ENCODE results near the gene TRAPPC14.

TRAPPC14 gene

GRCh38 chr7:100109521-100110163 is 48.9 kb downstream of the TRAPPC14 start:
- Mint-ChIP-seq H3K36me3 (ENCODE audit: low read depth) (peaks cover 95% of the 10 kb centered on the region), H3K4me1 (ENCODE audit: low read depth) (no peaks in the 10 kb centered on the region), H3K27ac (no peak overlapping the region), H3K27me3 (no peaks in the 10 kb centered on the region), H3K4me3 (no peak overlapping the region), H3K9me3 (no peaks in the 10 kb centered on the region)
- no peak for DNase-seq

- DNase-seq, result no peak
- Mint-ChIP-seq H3K4me1 (ENCODE audit: low read depth) (peaks cover 7% of the 10 kb centered on the region), H3K27me3 (no peaks in the 10 kb centered on the region), H3K4me3 (no peak overlapping the region), H3K27ac (no peak overlapping the region), H3K9me3 (no peaks in the 10 kb centered on the region), H3K36me3 (ENCODE audit: low read depth) (peaks cover 92% of the 10 kb centered on the region)
Measured at GRCh38 chr7:100107890-100108289, 50.6 kb downstream of the TRAPPC14 start.

- peaks cover 85% of the 10 kb centered on the region for H3K36me3 Mint-ChIP-seq (ENCODE audit: low read depth)
- H3K4me3 Mint-ChIP-seq, result no peak overlapping the region
- peaks cover 13% of the 10 kb centered on the region for H3K4me1 Mint-ChIP-seq (ENCODE audit: low read depth)
- H3K9me3 Mint-ChIP-seq, result no peaks in the 10 kb centered on the region
- DNase-seq, result no peak
- no peaks in the 10 kb centered on the region for H3K27me3 Mint-ChIP-seq
- H3K27ac Mint-ChIP-seq, result peak overlapping the region; percentile 66
Measured at GRCh38 chr7:100107125-100107737, 51.3 kb downstream of the TRAPPC14 start.

GRCh38 chr7:100106633-100107032 is 51.9 kb downstream of the TRAPPC14 start:
- Mint-ChIP-seq H3K36me3 (ENCODE audit: low read depth) (peaks cover 80% of the 10 kb centered on the region), H3K4me1 (ENCODE audit: low read depth) (peaks cover 13% of the 10 kb centered on the region), H3K4me3 (no peak overlapping the region), H3K27me3 (no peaks in the 10 kb centered on the region), H3K27ac (peak overlapping the region; percentile 66), H3K9me3 (no peaks in the 10 kb centered on the region)
- DNase-seq, result no peak

GRCh38 chr7:100105534-100105933 is 53.0 kb downstream of the TRAPPC14 start:
- Mint-ChIP-seq H3K9me3 (no peaks in the 10 kb centered on the region), H3K27ac (no peak overlapping the region), H3K4me1 (ENCODE audit: low read depth) (peaks cover 13% of the 10 kb centered on the region), H3K36me3 (ENCODE audit: low read depth) (peaks cover 80% of the 10 kb centered on the region), H3K4me3 (no peak overlapping the region), H3K27me3 (no peaks in the 10 kb centered on the region)
- DNase-seq, result no peak

Data from activated T-cell treated with anti-CD3 and anti-CD28 coated beads, Interleukin-2, amount 50 U/mL, for 24 hours (primary cell).